ENCODE results near the gene KIAA1217. TPM values are rescaled to one million over a fixed set of nuclear protein-coding genes. Genes with fewer than 3 reads are reported as not detected.

Gene KIAA1217
- total and polyA plus RNA-seq, 9 donors = 18.8 to 39.7 (median 21.8) TPM

DNA sequence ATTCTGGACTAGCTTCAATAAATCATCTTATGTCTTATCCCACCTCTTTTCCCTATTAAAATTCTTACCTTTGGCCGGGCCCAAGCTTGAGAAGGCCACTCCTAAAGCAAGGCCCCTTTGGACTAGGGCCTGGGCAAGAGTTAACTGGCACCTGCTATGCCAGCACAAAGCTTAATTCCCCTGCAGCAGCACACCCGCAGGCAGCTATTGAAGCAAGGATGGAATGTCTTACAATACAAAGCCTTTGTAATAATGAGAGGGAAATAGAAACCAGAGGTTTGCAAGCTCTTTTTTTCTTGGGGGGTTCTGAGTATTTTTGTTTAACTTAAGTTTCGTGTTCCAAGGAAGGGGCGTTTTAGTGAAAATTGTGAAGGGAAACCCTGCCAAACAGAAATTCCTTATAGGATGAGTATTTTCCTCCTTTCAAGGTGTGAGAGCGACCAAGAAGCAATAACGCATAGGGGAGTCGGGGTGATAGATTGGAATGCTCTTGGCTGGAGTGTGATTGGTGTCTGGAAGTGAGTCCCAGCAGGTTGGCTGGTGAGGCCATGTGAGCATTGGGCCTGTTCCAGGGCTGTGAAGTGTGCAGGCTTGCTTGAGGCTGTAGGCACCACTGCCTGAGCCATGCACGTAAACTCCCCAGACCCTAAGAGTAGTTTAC lies 148.5 kb downstream of the KIAA1217 start:
- DNase-seq = no peak

GRCh38 chr10:24358022-24358421 lies 149.1 kb downstream of the KIAA1217 start:
- H3K4me3 ChIP-seq (ENCODE audit: low read length) = no peak overlapping the region
- H3K27ac ChIP-seq (ENCODE audit: low read length) = no peak overlapping the region
- no peaks in the 10 kb centered on the region for H3K27me3 ChIP-seq (ENCODE audit: control insufficient read depth, insufficient read depth, low read length)
- no peaks in the 10 kb centered on the region for H3K9me3 ChIP-seq (replicated peaks; ENCODE audit: control insufficient read depth, low read depth, low read length)
- 100% methylated on average over 2 of the region's 4 CpGs for WGBS (ENCODE audit: insufficient coverage)
- DNase-seq = no peak
- H3K36me3 ChIP-seq (ENCODE audit: control insufficient read depth, insufficient read depth, low read length) = no peaks in the 10 kb centered on the region
- H3K4me1 ChIP-seq (ENCODE audit: control insufficient read depth, insufficient read depth, low read length) = peaks cover 7% of the 10 kb centered on the region

More for the DNA sequence above, 148.5 kb downstream of the KIAA1217 start:
- H3K27ac ChIP-seq (ENCODE audit: low read length) = no peak overlapping the region
- peaks cover 7% of the 10 kb centered on the region for H3K4me1 ChIP-seq (ENCODE audit: control insufficient read depth, insufficient read depth, low read length)
- H3K9me3 ChIP-seq (replicated peaks; ENCODE audit: control insufficient read depth, low read depth, low read length) = no peaks in the 10 kb centered on the region
- WGBS (ENCODE audit: insufficient coverage) = 65% methylated on average over 4 of the region's 8 CpGs
- no peak overlapping the region for H3K4me3 ChIP-seq (ENCODE audit: low read length)
- H3K36me3 ChIP-seq (ENCODE audit: control insufficient read depth, insufficient read depth, low read length) = no peaks in the 10 kb centered on the region
- no peaks in the 10 kb centered on the region for H3K27me3 ChIP-seq (ENCODE audit: control insufficient read depth, insufficient read depth, low read length)

- no CpG with 5 or more reads among the region's 12 CpGs for WGBS (ENCODE audit: insufficient coverage)
- Histone ChIP-seq H3K27ac (ENCODE audit: low read length) (no peak overlapping the region), H3K4me1 (ENCODE audit: control insufficient read depth, insufficient read depth, low read length) (peaks cover under 1% of the 10 kb centered on the region), H3K4me3 (ENCODE audit: low read length) (no peak overlapping the region), H3K9me3 (replicated peaks; ENCODE audit: control insufficient read depth, low read depth, low read length) (no peaks in the 10 kb centered on the region), H3K27me3 (ENCODE audit: control insufficient read depth, insufficient read depth, low read length) (no peaks in the 10 kb centered on the region), H3K36me3 (ENCODE audit: control insufficient read depth, insufficient read depth, low read length) (no peaks in the 10 kb centered on the region)
- DNase-seq = peak; percentile 89
Measured at GRCh38 chr10:24360282-24361127, 151.6 kb downstream of the KIAA1217 start.

- Histone ChIP-seq H3K27ac (ENCODE audit: low read length) (no peak overlapping the region), H3K9me3 (replicated peaks; ENCODE audit: control insufficient read depth, low read depth, low read length) (no peaks in the 10 kb centered on the region), H3K4me3 (ENCODE audit: low read length) (no peak overlapping the region), H3K27me3 (ENCODE audit: control insufficient read depth, insufficient read depth, low read length) (no peaks in the 10 kb centered on the region), H3K4me1 (ENCODE audit: control insufficient read depth, insufficient read depth, low read length) (no peaks in the 10 kb centered on the region), H3K36me3 (ENCODE audit: control insufficient read depth, insufficient read depth, low read length) (no peaks in the 10 kb centered on the region)
- 71% methylated on average over 1 of the region's 3 CpGs for WGBS (ENCODE audit: insufficient coverage)
- DNase-seq = no peak
Measured at GRCh38 chr10:24363070-24363469, 154.1 kb downstream of the KIAA1217 start.

GRCh38 chr10:24367688-24368087 lies 158.8 kb downstream of the KIAA1217 start:
- no peaks in the 10 kb centered on the region for H3K4me1 ChIP-seq (ENCODE audit: control insufficient read depth, insufficient read depth, low read length)
- no peak overlapping the region for H3K4me3 ChIP-seq (ENCODE audit: low read length)
- H3K36me3 ChIP-seq (ENCODE audit: control insufficient read depth, insufficient read depth, low read length) = no peaks in the 10 kb centered on the region
- DNase-seq = no peak
- H3K27ac ChIP-seq (ENCODE audit: low read length) = no peak overlapping the region
- H3K27me3 ChIP-seq (ENCODE audit: control insufficient read depth, insufficient read depth, low read length) = no peaks in the 10 kb centered on the region
- no peaks in the 10 kb centered on the region for H3K9me3 ChIP-seq (replicated peaks; ENCODE audit: control insufficient read depth, low read depth, low read length)
- no CpG with 5 or more reads among the region's 1 CpG for WGBS (ENCODE audit: insufficient coverage)

DNA sequence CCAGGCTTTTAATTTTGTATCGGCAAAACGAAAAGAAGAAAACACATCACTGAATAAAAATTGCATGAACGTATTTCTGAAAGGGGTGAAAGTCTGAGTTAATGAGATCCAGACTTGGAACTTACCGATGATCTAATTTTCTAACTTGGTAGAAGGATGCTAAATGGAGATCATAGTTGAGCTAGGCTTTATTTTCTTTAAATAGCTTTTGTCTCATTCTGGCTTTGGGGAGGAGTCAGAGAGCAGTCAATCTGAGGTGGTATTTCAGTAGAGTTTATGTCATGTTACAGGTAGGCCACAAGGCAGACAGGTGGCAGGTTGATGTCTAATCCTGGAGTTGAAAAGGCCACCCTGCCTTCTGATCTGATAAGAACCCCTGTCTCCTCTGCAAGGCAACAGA lies 161.9 kb downstream of the KIAA1217 start:
- no peaks in the 10 kb centered on the region for H3K9me3 ChIP-seq (replicated peaks; ENCODE audit: control insufficient read depth, low read depth, low read length)
- no peaks in the 10 kb centered on the region for H3K27me3 ChIP-seq (ENCODE audit: control insufficient read depth, insufficient read depth, low read length)
- peaks cover 7% of the 10 kb centered on the region for H3K4me1 ChIP-seq (ENCODE audit: control insufficient read depth, insufficient read depth, low read length)
- H3K27ac ChIP-seq (ENCODE audit: low read length) = no peak overlapping the region
- WGBS (ENCODE audit: insufficient coverage) = 55% methylated on average over 2 of the region's 4 CpGs
- no peaks in the 10 kb centered on the region for H3K36me3 ChIP-seq (ENCODE audit: control insufficient read depth, insufficient read depth, low read length)
- DNase-seq = peak; percentile 42
- no peak overlapping the region for H3K4me3 ChIP-seq (ENCODE audit: low read length)

DNA sequence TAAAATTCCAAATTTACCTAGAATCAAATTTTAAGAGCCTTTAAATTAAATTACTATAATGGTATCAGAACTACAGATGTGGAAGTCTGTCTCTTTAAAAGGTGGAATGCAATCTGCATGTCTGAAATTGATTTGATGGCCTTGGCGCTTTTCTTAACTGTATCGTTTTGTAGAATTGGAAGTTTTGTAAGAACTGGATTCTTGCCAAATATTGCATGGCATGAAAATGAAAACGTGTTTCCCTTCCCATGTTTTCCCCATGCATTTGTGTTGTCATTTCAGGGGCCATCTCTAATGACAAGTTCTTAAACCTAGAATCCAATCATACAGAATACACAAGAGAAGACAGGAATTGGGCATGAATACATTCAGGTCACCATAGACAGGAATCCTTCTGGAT lies 162.5 kb downstream of the KIAA1217 start:
- Histone ChIP-seq H3K27me3 (ENCODE audit: control insufficient read depth, insufficient read depth, low read length) (no peaks in the 10 kb centered on the region), H3K27ac (ENCODE audit: low read length) (no peak overlapping the region), H3K4me1 (ENCODE audit: control insufficient read depth, insufficient read depth, low read length) (peaks cover 7% of the 10 kb centered on the region), H3K9me3 (replicated peaks; ENCODE audit: control insufficient read depth, low read depth, low read length) (no peaks in the 10 kb centered on the region), H3K4me3 (ENCODE audit: low read length) (no peak overlapping the region), H3K36me3 (ENCODE audit: control insufficient read depth, insufficient read depth, low read length) (no peaks in the 10 kb centered on the region)
- no peak for DNase-seq
- WGBS (ENCODE audit: insufficient coverage) = 42% methylated on average over 2 of the region's 3 CpGs

DNA sequence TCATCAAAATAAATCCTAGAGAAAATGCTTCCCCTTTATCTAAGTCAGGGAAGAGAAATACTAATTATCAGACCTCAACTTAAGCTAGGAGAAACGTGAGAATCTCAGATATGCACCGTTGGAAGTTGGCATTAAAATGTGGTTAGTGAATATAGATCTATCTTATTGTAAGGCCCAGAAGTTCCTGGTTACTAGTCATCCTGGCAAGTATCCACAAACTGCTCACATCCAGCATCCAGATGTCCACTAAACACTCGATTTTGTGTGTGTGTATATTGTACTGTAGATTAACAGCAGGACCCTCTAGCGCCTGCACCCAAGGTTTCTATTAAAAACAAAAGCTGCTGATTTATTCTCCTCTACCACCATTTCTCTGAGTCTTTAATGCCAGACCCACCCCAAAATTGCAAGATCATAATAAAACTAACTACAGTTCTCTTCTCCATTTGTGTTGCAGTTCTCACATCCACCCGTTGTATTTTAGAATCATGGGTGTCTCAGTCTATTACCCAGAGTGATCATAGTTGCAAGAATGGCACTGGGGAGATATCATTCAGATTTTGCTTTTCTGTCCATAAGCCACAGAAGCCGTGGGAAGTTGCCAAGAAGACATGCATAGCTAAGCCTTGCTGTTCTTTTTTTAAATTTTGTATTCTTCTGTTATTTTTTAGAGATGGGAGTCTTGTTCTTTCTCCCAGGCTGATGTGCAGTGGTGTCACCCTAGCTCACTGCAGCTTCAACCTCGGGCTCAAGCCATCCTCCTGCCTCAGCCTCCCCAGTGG lies 165.4 kb downstream of the KIAA1217 start:
- no peak overlapping the region for H3K4me3 ChIP-seq (ENCODE audit: low read length)
- DNase-seq = peak; percentile 82
- H3K27me3 ChIP-seq (ENCODE audit: control insufficient read depth, insufficient read depth, low read length) = no peaks in the 10 kb centered on the region
- no peak overlapping the region for H3K27ac ChIP-seq (ENCODE audit: low read length)
- WGBS (ENCODE audit: insufficient coverage) = no CpG with 5 or more reads among the region's 7 CpGs
- no peaks in the 10 kb centered on the region for H3K36me3 ChIP-seq (ENCODE audit: control insufficient read depth, insufficient read depth, low read length)
- H3K4me1 ChIP-seq (ENCODE audit: control insufficient read depth, insufficient read depth, low read length) = peaks cover 7% of the 10 kb centered on the region
- no peaks in the 10 kb centered on the region for H3K9me3 ChIP-seq (replicated peaks; ENCODE audit: control insufficient read depth, low read depth, low read length)

DNA sequence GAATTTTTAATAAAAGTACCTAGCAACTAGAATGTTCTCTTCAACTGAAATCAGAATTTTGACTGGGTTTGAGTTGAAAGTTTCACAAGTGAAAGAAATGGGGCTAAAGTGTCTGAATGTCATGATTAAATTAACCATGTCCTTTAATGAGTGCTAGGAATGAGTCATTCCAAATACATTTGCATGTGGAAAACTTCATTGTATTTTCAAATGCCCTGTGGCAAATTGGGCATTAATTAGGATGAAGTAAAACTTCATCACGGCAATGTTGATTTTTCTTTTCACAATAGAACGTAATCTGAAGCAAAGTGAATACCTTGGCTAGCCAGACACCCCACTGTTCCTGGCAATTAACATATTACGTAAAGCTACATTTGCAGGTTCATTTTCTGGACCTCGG lies 166.6 kb downstream of the KIAA1217 start:
- 100% methylated on average over 2 of the region's 4 CpGs for WGBS (ENCODE audit: insufficient coverage)
- H3K4me3 ChIP-seq (ENCODE audit: low read length) = no peak overlapping the region
- no peak overlapping the region for H3K27ac ChIP-seq (ENCODE audit: low read length)
- H3K36me3 ChIP-seq (ENCODE audit: control insufficient read depth, insufficient read depth, low read length) = no peaks in the 10 kb centered on the region
- H3K4me1 ChIP-seq (ENCODE audit: control insufficient read depth, insufficient read depth, low read length) = peaks cover 7% of the 10 kb centered on the region
- DNase-seq = no peak
- H3K27me3 ChIP-seq (ENCODE audit: control insufficient read depth, insufficient read depth, low read length) = no peaks in the 10 kb centered on the region
- H3K9me3 ChIP-seq (replicated peaks; ENCODE audit: control insufficient read depth, low read depth, low read length) = no peaks in the 10 kb centered on the region

- WGBS (ENCODE audit: insufficient coverage) = no CpG with 5 or more reads among the region's 4 CpGs
- Histone ChIP-seq H3K4me1 (ENCODE audit: control insufficient read depth, insufficient read depth, low read length) (peaks cover 10% of the 10 kb centered on the region), H3K4me3 (ENCODE audit: low read length) (no peak overlapping the region), H3K36me3 (ENCODE audit: control insufficient read depth, insufficient read depth, low read length) (no peaks in the 10 kb centered on the region), H3K27me3 (ENCODE audit: control insufficient read depth, insufficient read depth, low read length) (no peaks in the 10 kb centered on the region), H3K27ac (ENCODE audit: low read length) (no peak overlapping the region), H3K9me3 (replicated peaks; ENCODE audit: control insufficient read depth, low read depth, low read length) (no peaks in the 10 kb centered on the region)
- DNase-seq = no peak
Measured at GRCh38 chr10:24376731-24377130, 167.8 kb downstream of the KIAA1217 start.
